H9 (cell line): ENCODE results near the gene PPP1R14B. TPM values are rescaled to one million over a fixed set of nuclear protein-coding genes. Genes with fewer than 3 reads are reported as not detected.

Experiments
- DNase-seq: peaks from one replicate; pipeline ENCODE4 v3.0.0-alpha.2; 2017
- H2AFZ ChIP-seq: one replicate; pipeline ENCODE4 v1.6.1; 2013; ENCODE audit warnings: mild to moderate bottlenecking, low read length, control low read depth, moderate library complexity
- H2AK5ac ChIP-seq: 2 replicates; pipeline ENCODE4 v1.6.1; 2013; ENCODE audit warnings: low read length, control low read depth, mixed read lengths; ENCODE audit not compliant: insufficient read length
- H2BK120ac ChIP-seq: one replicate; pipeline ENCODE4 v1.6.1; 2013; ENCODE audit warnings: low read depth, mild to moderate bottlenecking, low read length, control low read depth, inconsistent platforms; ENCODE audit not compliant: poor library complexity, severe bottlenecking
- H2BK12ac ChIP-seq: 2 replicates; pipeline ENCODE4 v1.6.1; 2013; ENCODE audit warnings: low read length, control low read depth, mixed read lengths, low read depth; ENCODE audit not compliant: insufficient read length
- H2BK15ac ChIP-seq: 2 replicates; pipeline ENCODE4 v1.6.1; 2013; ENCODE audit warnings: low read depth, low read length, control low read depth
- H2BK20ac ChIP-seq: one replicate; pipeline ENCODE4 v1.6.1; 2013; ENCODE audit warnings: low read depth, mild to moderate bottlenecking, low read length, control low read depth, inconsistent platforms; ENCODE audit not compliant: poor library complexity, severe bottlenecking
- H2BK5ac ChIP-seq: 2 replicates; pipeline ENCODE4 v1.6.1; 2013; ENCODE audit warnings: low read length, control low read depth, mixed read lengths; ENCODE audit not compliant: insufficient read length
- H3K14ac ChIP-seq: 2 replicates; pipeline ENCODE4 v1.6.1; 2013; ENCODE audit warnings: low read length, control low read depth; ENCODE audit not compliant: insufficient read depth
- H3K18ac ChIP-seq: 2 replicates; pipeline ENCODE4 v1.6.1; 2013; ENCODE audit warnings: low read depth, mild to moderate bottlenecking, mixed read lengths, low read length, control low read depth; ENCODE audit not compliant: insufficient read length
- H3K23ac ChIP-seq: 2 replicates; pipeline ENCODE4 v1.6.1; 2013; ENCODE audit warnings: low read length, control low read depth, mixed read lengths, low read depth; ENCODE audit not compliant: insufficient read length
- H3K23me2 ChIP-seq: 2 replicates; pipeline ENCODE4 v1.6.1; 2013; ENCODE audit warnings: low read depth, mild to moderate bottlenecking, mixed read lengths, low read length, control low read depth; ENCODE audit not compliant: insufficient read length, poor library complexity, severe bottlenecking
- H3K27ac ChIP-seq: 2 replicates; pipeline ENCODE4 v1.5.1; 2013; ENCODE audit warnings: low read length, control low read depth, mixed read lengths, low read depth; ENCODE audit not compliant: insufficient read length
- H3K27me3 ChIP-seq: 2 replicates; pipeline ENCODE4 v1.6.1; 2013; ENCODE audit warnings: low read length, control low read depth, inconsistent platforms; ENCODE audit not compliant: insufficient read depth
- H3K4ac ChIP-seq: 2 replicates; pipeline ENCODE4 v1.6.1; 2013; ENCODE audit warnings: low read depth, mild to moderate bottlenecking, control low read depth, inconsistent platforms, low read length, moderate library complexity
- H3K4me1 ChIP-seq: 2 replicates; pipeline ENCODE4 v1.6.1; 2013; ENCODE audit warnings: low read length, control low read depth, inconsistent platforms; ENCODE audit not compliant: insufficient read depth
- H3K4me2 ChIP-seq: 2 replicates; pipeline ENCODE4 v1.6.1; 2013; ENCODE audit warnings: low read length, control low read depth, mixed read lengths; ENCODE audit not compliant: insufficient read length, insufficient read depth
- H3K56ac ChIP-seq: 2 replicates; pipeline ENCODE4 v1.6.1; 2013; ENCODE audit warnings: low read depth, mild to moderate bottlenecking, mixed read lengths, low read length, control low read depth; ENCODE audit not compliant: insufficient read length
- H3K79me1 ChIP-seq: 2 replicates; pipeline ENCODE4 v1.6.1; 2013; ENCODE audit warnings: low read depth, mild to moderate bottlenecking, moderate library complexity, low read length, control low read depth, inconsistent platforms; ENCODE audit not compliant: insufficient read depth, poor library complexity, severe bottlenecking
- H3K79me2 ChIP-seq: 2 replicates; pipeline ENCODE4 v1.6.1; 2013; ENCODE audit warnings: low read length, control low read depth, inconsistent platforms; ENCODE audit not compliant: insufficient read depth
- H3K9ac ChIP-seq: 2 replicates; pipeline ENCODE4 v1.6.1; 2013; ENCODE audit warnings: low read length, control low read depth, mixed read lengths; ENCODE audit not compliant: insufficient read length; ENCODE audit errors: extremely low read depth
- H3K9me3 ChIP-seq: one replicate; pipeline ENCODE4 v1.6.1; 2013; ENCODE audit warnings: low read depth, low read length, inconsistent platforms; ENCODE audit not compliant: control insufficient read depth
- H3T11ph ChIP-seq: one replicate; pipeline ENCODE4 v1.6.1; 2013; ENCODE audit warnings: mild to moderate bottlenecking, low read length, control low read depth, inconsistent platforms
- H4K20me1 ChIP-seq: one replicate; pipeline ENCODE4 v1.6.1; 2013; ENCODE audit not compliant: control insufficient read depth, insufficient read length, insufficient read depth
- H4K5ac ChIP-seq: 2 replicates; pipeline ENCODE4 v1.6.1; 2013; ENCODE audit warnings: low read depth, mild to moderate bottlenecking, mixed read lengths, low read length, control low read depth; ENCODE audit not compliant: insufficient read length
- H4K8ac ChIP-seq: replicated peaks from 2 replicates; pipeline ENCODE4 v1.6.1; 2013; ENCODE audit warnings: low read length, control low read depth, mixed read lengths, low read depth; ENCODE audit not compliant: insufficient read length
- H4K91ac ChIP-seq: 2 replicates; pipeline ENCODE4 v1.6.1; 2013; ENCODE audit warnings: low read depth, mild to moderate bottlenecking, moderate library complexity, mixed read lengths, low read length, control low read depth; ENCODE audit not compliant: insufficient read length
- H3K27ac Mint-ChIP-seq, 3 experiments: 2 replicates in 2 of 3; 3 replicates in 1 of 3; pipeline ENCODE4 v1.8.0; 2020 to 2021; ENCODE audit warnings: mixed read lengths in 3 of 3, mild to moderate bottlenecking in 1 of 3, moderate library complexity in 1 of 3
- H3K27me3 Mint-ChIP-seq: 2 replicates; pipeline ENCODE4 v1.8.0; 2021; ENCODE audit warnings: low read depth, mild to moderate bottlenecking, moderate library complexity, mixed read lengths
- H3K36me3 Mint-ChIP-seq, 3 experiments: 2 replicates in 2 of 3; 3 replicates in 1 of 3; pipeline ENCODE4 v1.8.0; 2020 to 2021; ENCODE audit warnings: low read depth in 3 of 3, mixed read lengths in 3 of 3; ENCODE audit not compliant: insufficient read depth in 1 of 3
- H3K4me1 Mint-ChIP-seq, 2 experiments: 2 replicates each; pipeline ENCODE4 v1.8.0; 2020; ENCODE audit warnings: mixed read lengths in 2 of 2
- H3K4me3 Mint-ChIP-seq, 2 experiments: 2 replicates in 1 of 2; 3 replicates in 1 of 2; pipeline ENCODE4 v1.8.0; 2020 to 2021; ENCODE audit warnings: mild to moderate bottlenecking in 2 of 2, mixed read lengths in 2 of 2, moderate library complexity in 1 of 2
- H3K9me3 Mint-ChIP-seq, 2 experiments: 2 replicates in 1 of 2; 3 replicates in 1 of 2; pipeline ENCODE4 v1.8.0; 2020; ENCODE audit warnings: mild to moderate bottlenecking in 2 of 2, mixed read lengths in 2 of 2, moderate library complexity in 1 of 2
- CTCF ChIP-seq: fragments of 200-600 bp; sonication (generic); conservative IDR thresholded peaks from 3 replicates; pipeline ENCODE4 v1.8.0; 2021; ENCODE audit warnings: antibody characterized with exemption, mild to moderate bottlenecking
- WGBS: extraction: QIAGEN DNeasy Blood & Tissue Kit; methylation state at CpG from one replicate; pipeline ENCODE4 v1.1.7; 2013; ENCODE audit warnings: missing lambda C conversion rate, low lambda C conversion rate, mixed read lengths; ENCODE audit not compliant: insufficient read length; ENCODE audit errors: extremely low coverage; 5-methylcytosine and 5-hydroxymethylcytosine counted together
- total RNA-seq: library from RNA; stranded (reverse); gene quantifications from 2 replicates; pipeline ENCODE4 v1.2.1, GENCODE V29; 2021

PPP1R14B gene
- total RNA-seq, 1 experiment from 2014 or later = 358 TPM

- H4K8ac ChIP-seq = no peak overlapping the region
- no peaks in the 10 kb centered on the region for H4K20me1 ChIP-seq
- peak overlapping the region; percentile 40 for H3K27ac ChIP-seq
- peak overlapping the region; percentile 9 for H3K4me2 ChIP-seq
- no peak for TF ChIP-seq CTCF
- no peaks in the 10 kb centered on the region for H3K27me3 ChIP-seq
- H3K27me3 Mint-ChIP-seq = no peaks in the 10 kb centered on the region
- H3K4ac ChIP-seq = no peak overlapping the region
- no peak overlapping the region for H2AK5ac ChIP-seq
- no peak overlapping the region for H3K56ac ChIP-seq
- H3K4me1 ChIP-seq = peaks cover 9% of the 10 kb centered on the region; the same call in 1 of the 2 replicates
- H2BK12ac ChIP-seq = no peak overlapping the region
- no peaks in the 10 kb centered on the region for H3K9me3 ChIP-seq
- H3K23me2 ChIP-seq = peaks cover 26% of the 10 kb centered on the region
- peak overlapping the region; percentile 30 to 93 for H3K4me3 Mint-ChIP-seq
- no peak overlapping the region for H4K91ac ChIP-seq
- H3K36me3 Mint-ChIP-seq = peaks cover 6 to 16% (median 7%) of the 10 kb centered on the region in 3 experiments; a peak in 6 of 7 replicates
- H3K4me1 Mint-ChIP-seq = peaks cover 34 to 47% of the 10 kb centered on the region in 2 experiments
- H3K9ac ChIP-seq = no peak overlapping the region
- H3K9me3 Mint-ChIP-seq = no peaks in the 10 kb centered on the region; a peak in 1 of 5 replicates
- H3K27ac Mint-ChIP-seq = peak overlapping the region; percentile 95 to 97 (median 97)
- no peak overlapping the region for H3K23ac ChIP-seq
- no peak overlapping the region for H2BK15ac ChIP-seq
- H2BK5ac ChIP-seq = no peak overlapping the region
- no peak for DNase-seq
- H2BK120ac ChIP-seq = no peak overlapping the region
- H3T11ph ChIP-seq = no peak overlapping the region
- no peak overlapping the region for H4K5ac ChIP-seq
- H2BK20ac ChIP-seq = no peak overlapping the region
- H3K79me1 ChIP-seq = peaks cover 3% of the 10 kb centered on the region
- no CpG with 5 or more reads among the region's 4 CpGs for WGBS
- no peak overlapping the region for H3K14ac ChIP-seq
- no peak overlapping the region for H3K18ac ChIP-seq
- H3K79me2 ChIP-seq = peaks cover 7% of the 10 kb centered on the region; the same call in 1 of the 2 replicates
- H2AFZ ChIP-seq = no peak overlapping the region
Observed at GRCh38 chr11:64249038-64249437, 2.3 kb upstream of the PPP1R14B start.
